Left cardiac atrium (tissue), 4 donors: ENCODE data around the gene SMIM15. TPM values are rescaled to one million over a fixed set of nuclear protein-coding genes. Genes with fewer than 3 reads are reported as not detected.
"Not testable (repeated sequence)": the region's sequence is repeated elsewhere in the genome, so short reads cannot be mapped to it uniquely, and the experiment has no call there.

ENCODE experiments used
- ATAC-seq, 2 donors: fragments of 200-7000 bp; cut with Tn5 transposase; one replicate each; pipeline ENCODE4 v1.9.1; 2020; ENCODE audit warnings: mild to moderate bottlenecking in 2 of 2, moderate library complexity in 2 of 2
- DNase-seq: peaks from one replicate; pipeline ENCODE4 v3.0.0-alpha.2; 2020
- intact Hi-C, 2 donors: fragments of 100-400 bp; cut with DNase I; formaldehyde crosslinking; loops; one replicate each; pipeline versions ENCODE4 v1.14.1 to v1.15.1; 2022 to 2023
- long read RNA-seq: library from polyadenylated mRNA; unstranded; transcript quantifications from one replicate; pipeline ENCODE4 v2.0.0, GENCODE V29; 2021
- total RNA-seq, 2 donors: library from RNA; stranded (reverse); fragmentation: NEBNext Ultra II Directional; extraction: Animal tissue kit (Norgen Biotek cat#: 25700); gene quantifications; one replicate each; pipeline ENCODE4 v1.2.1, GENCODE V29; 2021
- donor health status: DM: no; HTN: yes; CAD: no.
- donor health status: DM: no; HTN: yes; CAD: no; lungs with severe emphysema.
- donor health status: DM: yes; HTN: yes; CAD: no.
- donor health status: Dilated cardiomyopathy.

Gene SMIM15, protein sequence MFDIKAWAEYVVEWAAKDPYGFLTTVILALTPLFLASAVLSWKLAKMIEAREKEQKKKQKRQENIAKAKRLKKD
- 10 to 100 TPM; 26.0 to 32.2 TPM for total RNA-seq
- long read RNA-seq, transcript SMIM15-201 (3 exons, 2,889 nt) = major isoform, 54 of 60 reads
- long read RNA-seq, partial matches to known transcripts = 1 of 60 reads
- long read RNA-seq, other reads (novel, unspliced or antisense) = 5 of 60 reads

DNA sequence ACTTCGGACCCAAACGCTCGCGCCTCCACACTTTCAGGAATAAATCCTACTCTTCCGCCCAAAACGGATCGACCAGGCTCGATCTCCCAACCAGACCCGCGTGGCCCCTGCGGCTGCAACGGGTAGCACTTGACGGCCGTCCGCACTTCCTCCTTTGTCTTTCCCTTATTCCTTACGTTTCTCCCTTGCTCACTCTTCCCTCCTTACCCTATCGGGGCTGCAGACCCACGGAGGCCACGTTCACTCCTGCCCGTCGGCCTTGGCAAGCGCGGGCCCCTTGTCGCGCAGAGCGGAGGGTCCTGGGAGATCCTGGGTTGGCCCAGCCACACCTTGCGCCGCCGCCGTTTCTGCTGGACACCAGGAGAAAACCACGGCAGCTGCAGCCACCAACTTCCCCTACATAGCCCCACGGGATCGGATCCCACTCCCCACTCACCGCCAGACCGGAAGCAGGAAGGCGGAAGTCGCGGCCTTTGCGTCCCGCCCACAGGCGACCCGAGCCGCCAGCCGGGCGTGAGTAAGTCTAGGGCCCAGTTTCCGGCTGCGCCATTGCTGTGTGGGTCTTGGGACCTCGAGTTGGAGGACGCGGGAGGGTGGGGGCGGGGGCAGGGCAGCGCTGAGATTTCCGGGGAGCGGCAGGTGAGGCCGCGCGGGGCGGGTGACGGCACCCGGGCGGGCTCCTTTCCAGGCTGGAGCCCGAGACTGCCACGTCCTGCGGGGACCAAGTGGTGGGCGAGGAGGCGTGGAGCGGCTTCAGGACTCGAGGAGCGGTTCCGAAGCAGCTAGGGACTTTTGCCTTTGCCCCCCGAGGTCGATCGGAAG lies at the start of gene SMIM15:
TSS of gene SMIM15 (minus strand) at position 459 of the 822 bp plus-strand sequence. CDS start 2,297 bp downstream, outside the sequence.
- DNase-seq = peak; percentile 93
- peak; percentile 98 to 99 for ATAC-seq
- intact Hi-C loops = loop anchor here (2.0 to 10.0 kb wide), 4 partner anchors 169 to 503 kb away; partner anchors contain the start of gene ZSWIM6 (in 1 of the 2)

DNA sequence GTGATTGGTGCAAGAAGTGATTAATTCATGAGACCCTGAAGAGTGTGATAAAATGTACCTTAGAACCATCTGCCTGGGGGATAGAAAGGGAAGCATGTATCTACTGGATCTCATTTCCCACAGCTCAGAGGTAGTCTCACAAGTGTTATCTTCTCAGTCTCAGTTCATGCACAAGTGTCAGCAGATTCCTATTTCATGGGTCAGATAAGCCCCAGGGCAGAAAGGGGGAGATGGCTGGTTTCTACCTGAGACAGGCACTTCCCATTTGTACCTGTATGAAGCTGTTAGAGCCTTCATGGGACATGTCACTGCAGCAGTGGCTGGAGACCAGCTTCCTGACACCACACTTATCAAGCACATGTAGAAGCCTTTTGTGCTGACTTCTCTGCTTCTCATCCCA lies 45.6 kb upstream of the SMIM15 start:
- ATAC-seq (no peak), DNase-seq (no peak)
- intact Hi-C loops = no loop called here

DNA sequence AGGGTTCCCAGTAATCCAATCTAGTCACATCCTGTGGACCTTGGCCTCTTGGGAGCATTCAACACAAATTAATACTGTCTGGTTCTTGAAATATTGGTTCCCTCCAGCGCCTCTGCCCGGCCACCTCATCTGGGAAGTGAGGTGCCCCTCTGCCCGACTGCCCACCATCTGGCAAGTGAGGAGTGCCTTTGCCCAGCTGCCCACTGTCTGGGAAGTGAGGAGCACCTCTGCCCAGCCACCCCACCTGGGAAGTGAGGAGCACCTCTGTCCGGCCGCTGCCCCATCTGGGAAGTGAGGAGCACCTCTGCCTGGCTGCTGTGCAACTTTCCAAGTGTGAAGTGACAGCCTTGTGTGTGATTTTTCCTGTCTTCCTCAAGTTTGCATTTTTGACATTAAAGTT lies 42.7 kb upstream of the SMIM15 start:
- no peak for DNase-seq
- no peak for ATAC-seq
- intact Hi-C loops = no loop called here

DNA sequence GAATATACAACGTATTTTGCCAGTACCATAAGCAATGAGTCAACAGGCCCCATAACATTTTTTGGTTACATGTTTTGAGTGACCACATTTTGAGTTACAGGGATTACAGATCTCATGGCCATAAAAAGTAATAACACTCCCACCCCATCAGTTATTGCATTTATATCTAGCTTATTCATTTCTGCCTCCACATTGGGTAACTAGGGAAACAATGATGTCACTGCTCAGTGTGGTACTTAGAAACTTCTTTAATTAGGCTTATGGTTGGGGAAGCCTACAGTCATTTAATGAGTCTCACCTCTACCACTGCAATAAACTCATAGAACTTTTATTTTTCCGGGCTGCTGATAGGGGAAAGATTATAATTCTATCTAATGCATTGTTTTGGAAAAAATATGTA lies 39.9 kb upstream of the SMIM15 start:
- no peak for DNase-seq
- no peak for ATAC-seq
- intact Hi-C loops = no loop called here

DNA sequence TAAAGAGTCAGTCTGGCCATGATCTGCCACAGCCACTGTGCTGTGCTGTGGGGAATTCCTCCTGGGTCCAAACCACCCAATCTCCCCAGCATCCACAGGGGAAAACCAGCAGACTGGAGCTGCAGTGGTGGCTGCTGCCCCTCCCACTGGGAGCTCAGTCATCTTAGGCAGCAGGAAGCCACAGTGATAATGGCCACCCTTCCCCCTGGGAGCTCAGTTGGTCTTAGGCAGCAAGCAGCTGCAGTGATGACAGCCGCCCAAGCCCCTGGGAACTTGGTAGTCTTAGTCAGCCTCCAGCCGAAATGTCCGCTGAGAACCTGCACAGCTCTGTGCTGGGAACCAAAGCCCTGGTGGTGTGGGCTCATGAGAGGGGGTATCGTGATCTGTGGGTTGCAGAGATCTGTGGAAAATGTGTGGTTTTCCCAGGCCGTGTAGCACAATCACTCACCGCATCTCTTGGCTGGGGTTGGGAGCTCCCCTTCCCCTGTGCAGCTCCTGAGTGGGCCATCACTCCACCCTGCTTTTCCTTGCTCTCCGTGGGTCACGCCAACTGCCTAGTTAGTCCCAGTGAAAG lies 38.4 kb upstream of the SMIM15 start:
- intact Hi-C loops = no loop called here
- DNase-seq (no peak), ATAC-seq (no peak)

DNA sequence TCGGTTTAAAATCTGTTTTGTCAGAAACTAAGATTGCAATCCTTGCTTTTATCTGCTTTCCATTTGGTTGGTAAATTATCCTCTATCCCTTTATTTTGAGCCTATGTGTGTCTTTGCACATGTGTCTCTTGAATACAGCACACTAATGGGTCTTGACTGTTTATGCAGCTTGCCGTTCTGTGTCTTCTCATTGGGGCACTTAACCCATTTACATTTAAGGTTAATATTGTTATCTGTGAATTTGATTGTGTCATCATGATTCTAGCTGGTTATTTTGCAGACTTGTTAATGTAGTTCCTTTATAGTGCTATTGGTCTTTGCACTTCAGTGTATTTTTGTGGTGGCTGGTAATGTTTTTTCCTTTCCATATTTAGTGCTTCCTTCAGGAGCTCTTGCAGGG lies 36.3 kb upstream of the SMIM15 start:
- ATAC-seq (no peak), DNase-seq (no peak)
- intact Hi-C loops = no loop called here

DNA sequence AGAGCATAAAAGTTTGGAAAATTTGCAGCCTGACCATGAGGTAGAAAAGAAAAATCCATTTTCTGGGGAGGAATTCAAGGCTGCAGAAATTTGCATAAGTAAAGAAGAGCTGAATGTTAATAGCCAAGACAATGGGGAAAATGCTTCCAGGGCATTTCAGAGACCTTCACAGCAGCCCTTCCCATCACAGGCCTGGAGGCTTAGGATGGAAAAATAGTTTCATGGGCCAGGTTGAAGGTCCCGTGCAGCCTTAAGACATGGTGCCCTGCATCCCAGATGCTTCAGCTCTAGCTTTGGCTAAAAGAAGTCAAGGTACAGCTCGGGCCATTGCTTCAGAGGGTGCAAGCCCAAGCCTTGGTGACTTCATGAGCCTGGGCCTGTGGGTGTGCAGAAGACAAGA lies 25.6 kb upstream of the SMIM15 start:
- ATAC-seq, intact Hi-C loops, DNase-seq: not testable (repeated sequence)

DNA sequence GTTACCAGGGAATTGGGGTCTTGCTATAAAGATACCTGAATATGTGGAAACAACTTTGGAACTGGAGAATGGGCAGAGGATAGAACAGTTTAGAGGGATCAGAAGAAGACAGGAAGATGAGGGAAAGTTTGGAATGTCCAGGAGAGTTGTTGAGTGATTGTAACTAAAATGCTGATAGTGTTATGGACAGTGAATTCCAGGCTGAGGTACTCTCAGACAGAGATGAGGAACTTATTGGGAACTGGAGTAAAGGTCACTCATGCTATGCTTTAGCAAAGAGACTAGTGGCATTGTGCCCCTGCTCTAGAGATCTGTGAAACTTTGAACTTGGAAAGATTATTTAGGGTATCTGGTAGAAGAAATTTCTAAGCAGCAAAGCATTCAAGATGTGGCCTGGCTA lies 25.1 kb upstream of the SMIM15 start:
- intact Hi-C loops, DNase-seq, ATAC-seq: not testable (repeated sequence)

DNA sequence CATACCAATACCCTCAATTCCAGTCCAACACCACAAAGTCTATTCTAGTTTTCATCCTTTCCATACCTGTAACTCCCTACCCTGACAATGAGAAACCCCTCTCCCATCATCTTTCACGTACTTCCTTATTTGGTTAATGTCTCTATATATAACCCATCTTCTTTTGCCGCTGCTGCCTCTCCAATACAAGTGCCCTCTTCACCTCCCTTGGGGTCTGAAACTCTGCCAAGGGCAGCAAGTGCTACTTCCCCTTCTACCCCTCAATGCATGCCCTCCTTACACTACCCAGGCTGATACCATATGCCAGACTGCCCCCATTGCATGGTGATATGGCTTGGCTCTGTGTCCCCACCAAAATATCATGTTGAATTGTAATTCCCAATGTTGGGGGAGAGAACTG lies 24.4 kb upstream of the SMIM15 start:
- intact Hi-C loops = no loop called here
- ATAC-seq = no peak
- DNase-seq = no peak

DNA sequence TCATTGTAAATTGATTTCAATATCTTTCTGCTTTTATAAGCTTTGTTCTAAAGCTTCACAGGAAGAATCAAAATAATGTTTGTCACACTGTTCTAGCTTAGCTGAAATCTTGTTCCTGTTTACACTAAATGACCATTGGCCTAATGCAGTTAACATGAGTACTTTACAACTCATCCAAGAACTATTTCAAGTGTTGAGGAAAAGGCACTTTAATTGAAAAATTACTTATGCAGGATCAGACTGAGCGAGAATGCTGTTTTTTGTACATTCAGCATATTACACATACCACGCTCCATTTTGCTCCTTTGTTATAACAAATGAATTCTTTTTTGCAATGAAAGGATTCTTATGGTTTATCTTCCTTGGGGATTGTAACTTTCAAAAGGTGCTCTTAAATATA lies 22.4 kb upstream of the SMIM15 start:
- intact Hi-C loops = no loop called here
- DNase-seq = no peak

DNA sequence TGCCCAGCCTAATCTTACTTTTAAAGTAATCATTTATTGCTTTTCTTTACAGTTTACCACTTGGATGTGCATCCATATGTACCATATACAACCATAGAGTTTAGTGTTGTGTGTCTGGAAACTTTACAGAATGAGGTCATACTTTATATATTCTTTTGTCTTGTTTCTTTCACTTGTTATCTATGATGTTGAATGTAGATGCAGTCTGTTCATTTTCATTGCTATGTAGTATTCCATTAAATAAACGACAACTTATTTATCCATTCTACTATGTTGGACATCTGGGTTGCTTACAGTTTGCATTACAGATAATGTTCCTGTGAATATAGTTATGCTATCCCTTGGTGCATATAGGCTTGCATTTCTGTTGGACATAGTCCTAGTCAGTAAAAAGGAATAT lies 21.3 kb upstream of the SMIM15 start:
- ATAC-seq = no peak
- no peak for DNase-seq
- intact Hi-C loops = no loop called here

More for the DNA sequence above, 22.4 kb upstream of the SMIM15 start:
- no peak for ATAC-seq

DNA sequence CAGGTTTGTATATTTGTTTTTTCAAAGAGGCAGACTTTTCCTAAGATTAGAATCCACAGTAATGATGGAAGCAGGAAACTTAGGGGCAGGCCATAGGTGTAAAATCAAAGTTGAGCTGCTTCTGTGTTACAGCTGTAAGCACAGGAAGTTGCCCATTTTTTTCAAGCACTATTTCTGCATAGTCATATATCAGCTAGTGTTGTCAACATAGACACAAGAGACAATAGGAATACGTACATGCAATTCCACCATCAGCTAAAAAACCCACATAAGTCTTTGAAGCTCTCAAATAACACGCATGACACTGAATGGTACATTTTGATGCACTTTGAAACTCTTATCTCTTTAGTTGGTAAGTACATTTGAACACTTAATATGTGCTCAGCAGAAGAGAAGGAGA lies 20.2 kb upstream of the SMIM15 start:
- no peak for ATAC-seq
- DNase-seq = no peak
- intact Hi-C loops = no loop called here

DNA sequence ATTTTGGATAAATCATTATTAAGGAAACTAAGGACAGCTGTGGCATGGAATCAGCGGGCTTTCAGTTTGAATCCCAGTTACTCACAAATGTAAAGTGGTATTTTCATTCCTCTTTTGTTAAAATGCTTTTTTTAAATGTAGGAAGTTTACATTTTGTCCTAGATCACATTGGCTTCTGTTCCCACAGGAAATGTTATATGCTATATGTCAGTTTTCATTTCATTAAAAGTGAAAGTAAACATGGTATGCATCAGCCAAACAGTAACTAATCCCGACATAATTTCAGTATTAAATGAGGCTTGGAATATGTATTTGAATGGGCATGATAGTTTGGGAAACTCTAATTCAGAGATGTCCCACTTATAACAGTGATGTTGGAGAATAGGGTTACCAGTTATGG lies 18.6 kb upstream of the SMIM15 start:
- ATAC-seq (no peak), DNase-seq (no peak)

DNA sequence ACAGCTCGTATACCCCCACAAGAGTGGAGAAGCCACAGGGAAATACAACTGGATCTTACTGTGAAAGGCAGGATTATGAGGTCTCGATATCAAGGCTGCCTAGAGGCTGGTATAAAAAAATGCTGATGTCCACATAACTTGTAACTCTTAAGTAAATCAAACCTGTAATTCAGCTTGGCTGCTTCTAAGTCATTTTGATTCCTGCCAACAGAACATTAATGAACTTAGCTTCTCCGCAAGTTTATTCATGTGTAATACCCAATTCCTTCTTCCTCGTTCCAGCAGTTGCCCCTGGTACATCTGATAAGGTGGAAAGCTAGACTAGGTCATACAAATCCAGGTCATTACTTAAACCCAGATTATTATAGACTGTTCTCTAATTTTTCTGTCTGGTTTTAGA lies 16.4 kb upstream of the SMIM15 start:
- ATAC-seq = no peak
- DNase-seq = no peak
- intact Hi-C loops = no loop called here

More for the DNA sequence above, 18.6 kb upstream of the SMIM15 start:
- intact Hi-C loops = no loop called here

DNA sequence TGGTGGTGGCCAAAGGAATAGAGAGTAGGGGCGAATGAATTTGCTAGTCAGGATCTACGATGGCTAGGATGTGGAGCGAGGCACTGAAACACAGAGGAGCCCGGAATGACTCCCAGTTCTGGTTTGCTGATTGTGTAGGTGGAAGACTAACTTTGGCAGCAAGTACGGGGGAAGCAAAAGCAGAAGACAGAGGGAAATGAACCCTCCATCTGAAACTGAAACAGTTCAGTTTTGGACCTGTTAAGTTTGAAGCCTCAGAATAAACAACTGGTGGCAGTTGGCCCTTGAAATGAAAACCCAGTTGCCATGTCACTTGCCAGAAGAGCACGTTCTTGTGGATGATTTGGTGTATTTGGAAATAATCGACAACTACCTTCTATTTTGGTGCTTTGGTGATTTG lies 15.4 kb upstream of the SMIM15 start:
- intact Hi-C loops = no loop called here
- no peak for ATAC-seq
- no peak for DNase-seq

DNA sequence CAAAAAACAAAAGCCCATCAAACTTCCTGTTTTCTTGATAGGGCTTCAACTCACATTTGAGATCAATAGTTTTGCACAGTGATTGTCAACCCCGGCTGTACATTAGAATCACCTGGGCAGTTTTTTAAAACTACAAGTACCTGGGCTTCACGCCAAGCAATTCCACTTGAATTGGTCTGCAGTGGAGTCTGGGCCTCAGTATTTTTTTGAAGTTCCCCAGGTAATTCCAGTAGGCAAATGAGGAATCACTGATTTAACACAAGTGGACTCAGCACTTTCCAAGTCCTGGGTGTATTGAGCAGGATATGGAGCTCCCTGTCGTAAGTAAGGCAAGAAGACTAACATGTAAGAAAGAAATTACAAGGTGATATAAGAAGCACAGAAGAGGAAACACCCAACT lies 14.8 kb upstream of the SMIM15 start:
- intact Hi-C loops = no loop called here
- DNase-seq = no peak
- ATAC-seq = no peak

DNA sequence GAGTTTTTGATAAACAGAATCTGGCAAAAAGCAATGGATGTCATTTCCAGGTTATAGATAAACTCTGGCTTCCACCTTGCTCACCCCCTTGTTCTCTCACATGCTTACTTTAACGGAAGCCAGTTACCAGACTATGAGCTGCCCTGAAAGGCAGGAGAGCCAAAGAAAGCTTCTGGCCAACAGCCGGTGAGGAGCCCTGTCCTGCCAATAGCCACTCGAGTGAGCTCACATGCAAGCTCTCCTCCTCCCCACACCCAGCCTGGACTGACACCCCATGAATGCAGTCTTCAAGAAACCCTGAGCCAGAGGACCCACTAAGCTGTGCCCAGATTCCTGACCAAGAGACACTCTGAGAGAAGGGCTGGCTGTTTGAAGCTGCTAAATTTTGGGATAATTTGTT lies 14.4 kb upstream of the SMIM15 start:
- ATAC-seq = no peak
- intact Hi-C loops = no loop called here
- DNase-seq = no peak

DNA sequence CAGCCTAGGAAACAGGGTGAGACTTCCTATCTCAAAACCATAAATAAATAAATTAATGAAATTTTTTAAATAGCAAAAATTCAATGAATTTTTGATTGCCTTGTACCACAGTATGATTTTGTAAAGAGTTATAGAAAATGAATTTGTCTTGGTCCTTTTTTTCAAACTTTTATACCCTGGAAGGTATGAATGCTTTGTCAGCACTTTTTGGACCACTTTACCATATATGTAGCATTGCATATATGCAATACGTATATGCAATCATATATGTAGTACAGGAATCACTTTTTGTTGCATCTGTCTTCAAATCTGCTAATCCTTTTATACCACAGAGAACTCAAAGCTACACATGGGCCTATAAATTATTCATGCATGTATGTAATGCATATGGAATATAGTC lies 9.2 kb upstream of the SMIM15 start:
- DNase-seq (no peak), ATAC-seq (no peak)
- intact Hi-C loops = no loop called here

DNA sequence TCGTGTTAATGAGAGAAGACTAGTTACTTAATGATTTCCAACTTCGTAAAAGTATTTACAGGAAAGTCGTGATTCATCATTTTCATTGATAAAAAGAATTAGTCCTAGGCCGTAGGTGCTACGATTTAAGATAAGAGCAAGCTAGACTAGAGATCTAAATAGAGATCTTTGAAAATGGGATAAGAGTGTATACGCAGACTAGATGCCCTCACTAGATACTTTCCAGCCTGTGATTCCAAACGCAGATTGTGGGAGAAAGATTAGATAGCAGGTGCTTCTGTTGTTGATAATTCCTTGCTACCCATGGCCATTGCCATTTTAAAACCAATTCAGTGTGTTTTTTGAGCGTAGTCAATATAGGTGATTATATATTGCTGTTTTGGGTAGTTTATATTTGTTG lies 6.7 kb upstream of the SMIM15 start:
- ATAC-seq (no peak), DNase-seq (no peak)
- intact Hi-C loops = loop anchor here in 1 of 2 donors (10.0 kb wide), 2 partner anchors 456 to 496 kb away; no protein-coding TSS in a partner anchor

DNA sequence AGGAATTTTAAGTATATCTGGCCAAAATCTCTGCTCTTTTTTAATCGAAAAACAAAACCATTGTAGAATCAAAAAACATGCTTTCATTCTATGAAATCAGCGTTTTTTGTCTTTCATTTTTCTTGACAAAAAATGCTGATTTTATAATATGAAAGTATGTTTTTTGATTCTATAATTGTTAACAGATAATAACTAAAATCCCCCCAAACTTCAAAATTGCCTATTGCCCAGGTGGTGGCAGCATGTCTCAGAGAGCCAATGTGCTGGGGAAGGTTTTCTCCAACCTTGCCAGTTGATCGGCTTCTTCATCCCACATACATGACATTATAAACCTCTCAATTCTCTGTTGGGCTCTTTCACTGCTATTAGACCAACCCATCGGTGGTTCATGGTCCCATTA lies 5.1 kb upstream of the SMIM15 start:
- intact Hi-C loops = loop anchor here in 1 of 2 donors (10.0 kb wide), 2 partner anchors 457 to 497 kb away; no protein-coding TSS in a partner anchor
- ATAC-seq = no peak
- DNase-seq = no peak
